ENCODE data around the gene CTH.
A peak's percentile ranks its signal among the peaks of the same experiment; 100 is the strongest.
"Not testable (repeated sequence)": the region's sequence is repeated elsewhere in the genome, so short reads cannot be mapped to it uniquely, and the experiment has no call there.

CTH gene

DNA sequence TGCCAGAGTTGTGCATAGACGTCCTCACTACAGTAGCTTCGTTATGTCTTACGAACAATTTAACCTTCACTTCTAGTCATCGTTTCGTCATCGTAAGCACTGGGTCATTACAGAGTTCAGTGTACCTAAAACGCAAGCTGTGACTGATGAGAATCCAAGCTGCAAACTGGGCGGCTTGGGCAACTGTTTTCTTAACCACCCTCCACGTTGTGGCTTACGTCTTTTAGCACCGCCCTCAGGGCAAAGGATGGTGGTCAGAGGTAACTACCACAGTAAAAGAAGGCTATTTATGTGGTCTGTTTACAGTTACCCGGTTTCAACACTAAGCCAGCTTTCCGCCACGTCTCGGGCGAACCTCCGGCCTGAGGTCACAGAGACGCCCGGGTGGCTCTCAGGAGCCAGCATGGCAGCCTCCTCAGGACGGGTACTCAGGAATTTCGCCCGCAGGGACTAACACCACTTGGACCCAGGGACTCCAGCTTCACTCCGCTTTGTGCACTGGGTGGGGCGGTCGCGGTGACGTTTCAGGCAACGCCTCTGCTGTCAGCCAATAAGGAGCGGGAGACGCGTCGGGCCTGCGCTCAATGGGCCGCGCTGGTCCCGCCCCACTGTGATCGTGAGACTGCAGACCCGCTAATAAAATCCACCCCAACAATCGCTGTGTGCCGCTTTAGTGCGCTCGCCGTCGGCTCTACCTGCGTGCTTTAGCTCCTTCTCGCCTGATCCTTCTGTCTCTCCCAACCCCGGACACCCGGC lies at the start of gene CTH:
CTH (plus strand) TSS at position 665 of the 756 bp plus-strand sequence. CDS start 148 bp downstream, outside the sequence.
- peak; percentile 91 for DNase-seq (ENCODE audit: low spot score)

DNA sequence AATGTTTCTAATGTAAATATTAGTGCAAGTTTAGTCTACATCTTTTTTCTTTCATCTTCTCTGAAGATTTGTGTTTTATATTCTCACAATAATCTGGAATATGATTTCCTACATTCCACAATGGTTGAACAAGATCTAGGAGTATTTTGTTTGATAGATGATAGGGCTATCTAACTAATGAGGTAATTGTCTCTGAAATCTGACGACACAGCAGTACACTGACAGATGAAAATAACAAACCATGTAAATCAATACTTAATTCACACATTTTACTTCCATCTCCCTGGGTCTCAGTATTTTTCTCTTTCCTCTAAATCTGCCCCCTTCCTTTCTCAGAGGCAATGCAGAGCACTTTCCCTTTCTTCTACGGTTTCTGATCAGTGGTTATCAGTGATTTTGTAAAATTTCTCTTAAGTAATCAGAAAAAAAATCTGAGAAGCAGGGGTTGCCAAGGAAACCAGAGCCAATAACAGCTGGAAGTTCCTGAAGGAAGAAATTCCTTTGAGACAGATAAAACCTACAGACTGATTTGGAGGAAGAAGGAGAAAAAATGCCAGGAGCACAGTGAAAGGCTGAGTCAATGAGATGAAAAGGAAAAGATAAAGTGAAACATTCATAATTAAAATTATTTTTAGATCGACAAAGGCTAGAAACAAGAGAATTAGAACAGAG lies 49.2 kb upstream of the CTH start:
- no peak for DNase-seq (ENCODE audit: low spot score)

DNA sequence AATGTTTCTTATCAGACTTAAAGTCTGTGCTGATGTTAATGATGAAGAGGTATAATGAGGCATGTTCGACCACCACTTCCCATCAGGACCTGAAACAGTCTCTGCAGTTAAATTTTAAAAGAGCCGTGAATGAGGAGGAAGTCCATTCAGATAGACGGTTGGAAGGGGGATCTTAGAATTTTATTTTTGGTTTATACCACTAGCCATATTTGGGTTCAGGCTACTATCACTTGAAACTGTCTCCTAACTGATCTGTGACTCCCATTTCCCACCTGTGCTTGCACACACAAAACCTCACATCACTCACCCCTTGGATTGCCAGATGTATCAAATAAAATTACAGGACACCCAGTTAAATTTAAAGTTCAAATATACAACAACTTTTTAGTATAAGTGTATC lies 46.6 kb upstream of the CTH start:
- no peak for DNase-seq (ENCODE audit: low spot score)

DNA sequence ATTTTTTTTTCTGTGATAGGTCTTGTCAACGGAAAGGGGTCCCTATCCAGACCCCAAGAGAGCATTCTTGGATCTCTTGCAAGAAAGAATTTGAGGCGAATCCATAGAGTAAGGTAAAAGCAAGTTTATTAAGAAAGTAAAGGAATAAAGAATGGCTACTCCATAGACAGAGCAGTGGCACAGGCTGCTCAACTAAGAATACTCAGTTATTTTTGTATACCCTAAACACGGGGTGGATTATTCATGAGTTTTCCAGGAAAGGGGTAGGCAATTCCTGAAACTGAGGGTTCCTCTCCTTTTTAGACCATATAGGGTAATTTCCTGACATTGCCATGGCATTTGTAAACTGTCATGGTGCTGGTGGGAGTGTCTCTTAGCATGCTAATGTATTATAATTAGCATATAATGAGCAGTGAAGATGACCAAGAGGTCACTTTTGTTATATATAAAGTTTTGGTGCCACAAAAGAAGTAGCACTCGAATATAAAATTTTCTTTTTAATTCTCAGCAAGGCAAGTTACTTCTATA lies 44.6 kb upstream of the CTH start:
- DNase-seq (ENCODE audit: low spot score) = not testable (repeated sequence)

DNA sequence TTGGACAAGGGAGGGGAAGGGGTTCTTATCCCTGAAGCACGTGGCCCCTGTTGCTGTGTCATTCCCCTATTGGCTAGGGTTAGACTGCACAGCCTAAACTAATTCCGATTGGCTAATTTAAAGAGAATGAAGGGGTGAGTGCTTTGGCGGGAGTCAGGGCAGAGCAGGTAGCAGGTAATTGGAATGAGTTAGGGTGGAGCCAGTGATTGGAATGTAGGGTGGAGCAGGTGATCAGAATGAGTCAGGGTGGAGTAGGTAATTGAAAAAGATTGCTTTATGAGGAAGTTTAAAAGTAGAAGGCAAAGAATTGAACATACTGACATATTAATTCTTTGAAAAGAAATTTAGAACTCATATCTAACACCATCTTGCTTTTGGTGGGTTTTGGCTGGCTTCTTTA lies 44.1 kb upstream of the CTH start:
- not testable (repeated sequence) for DNase-seq (ENCODE audit: low spot score)

DNA sequence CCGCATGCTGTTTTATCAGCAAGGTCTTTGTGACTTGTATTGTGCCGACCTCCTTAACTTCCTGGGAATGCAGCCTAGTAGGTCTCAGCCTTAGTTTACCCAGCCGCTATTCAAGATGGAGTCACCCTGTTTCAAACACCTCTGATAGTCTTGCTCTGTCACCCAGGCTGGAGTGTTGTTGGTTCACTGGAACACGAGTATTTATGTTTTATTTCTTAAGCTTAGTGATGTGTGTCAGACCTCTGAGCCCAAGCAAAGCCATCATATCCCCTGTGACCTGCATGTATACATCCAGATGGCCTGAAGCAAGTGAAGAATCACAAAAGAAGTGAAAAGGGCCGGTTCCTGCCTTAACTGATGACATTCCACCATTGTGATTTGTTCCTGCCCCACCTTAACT lies 43.7 kb upstream of the CTH start:
- DNase-seq (ENCODE audit: low spot score) = not testable (repeated sequence)

DNA sequence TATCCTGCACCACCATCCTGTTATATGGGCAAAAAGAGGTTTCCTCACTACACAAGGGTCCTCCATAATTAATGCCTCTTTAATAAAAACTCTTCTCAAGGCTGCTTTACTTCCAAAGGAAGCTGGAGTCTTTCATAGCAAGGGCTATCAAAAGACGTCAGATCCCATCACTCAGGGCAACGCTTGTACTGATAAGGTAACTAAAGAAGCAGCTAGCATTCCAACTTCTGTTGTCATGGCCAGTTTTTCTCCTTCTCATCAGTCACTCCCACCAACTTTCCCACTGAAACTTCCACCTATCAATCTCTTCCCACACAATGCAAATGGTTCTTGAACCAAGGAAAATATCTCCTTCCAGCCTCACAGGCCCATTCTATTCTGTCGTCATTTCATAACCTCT lies 39.5 kb upstream of the CTH start:
- not testable (repeated sequence) for DNase-seq (ENCODE audit: low spot score)

DNA sequence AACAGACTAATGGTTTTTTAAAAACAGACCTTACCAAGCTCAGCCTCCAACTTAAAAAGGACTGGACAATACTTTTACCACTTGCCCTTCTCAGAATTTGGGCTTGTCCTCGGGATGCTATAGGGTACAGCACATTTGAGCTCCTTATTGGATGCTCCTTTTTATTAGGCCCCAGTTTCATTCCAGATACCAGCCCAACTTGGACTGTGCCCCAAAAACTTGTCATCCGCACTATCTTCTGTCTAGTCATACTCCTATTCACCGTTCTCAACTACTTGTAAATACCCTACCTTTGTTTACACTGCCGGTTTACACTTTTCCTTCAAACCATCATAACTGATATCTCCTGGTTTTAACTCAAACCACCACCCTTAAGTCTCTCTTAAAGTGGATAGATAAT lies 38.6 kb upstream of the CTH start:
- DNase-seq (ENCODE audit: low spot score) = no peak

DNA sequence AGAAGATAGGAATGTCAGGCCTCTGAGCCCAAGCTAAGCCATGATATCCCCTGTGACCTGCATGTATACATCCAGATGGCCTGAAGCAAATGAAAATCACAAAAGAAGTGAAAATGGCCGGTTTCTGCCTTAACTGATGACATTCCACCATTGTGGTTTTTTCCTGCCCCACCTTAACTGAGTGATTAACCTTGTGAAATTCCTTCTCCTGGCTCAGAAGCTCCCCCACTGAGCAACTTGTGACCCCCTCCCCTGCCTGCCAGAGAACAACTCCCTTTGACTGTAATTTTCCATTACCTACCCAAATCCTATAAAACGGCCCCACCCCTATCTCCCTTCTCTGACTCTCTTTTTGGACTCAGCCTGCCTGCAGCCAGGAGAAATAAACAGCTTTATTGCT lies 37.5 kb upstream of the CTH start:
- not testable (repeated sequence) for DNase-seq (ENCODE audit: low spot score)

DNA sequence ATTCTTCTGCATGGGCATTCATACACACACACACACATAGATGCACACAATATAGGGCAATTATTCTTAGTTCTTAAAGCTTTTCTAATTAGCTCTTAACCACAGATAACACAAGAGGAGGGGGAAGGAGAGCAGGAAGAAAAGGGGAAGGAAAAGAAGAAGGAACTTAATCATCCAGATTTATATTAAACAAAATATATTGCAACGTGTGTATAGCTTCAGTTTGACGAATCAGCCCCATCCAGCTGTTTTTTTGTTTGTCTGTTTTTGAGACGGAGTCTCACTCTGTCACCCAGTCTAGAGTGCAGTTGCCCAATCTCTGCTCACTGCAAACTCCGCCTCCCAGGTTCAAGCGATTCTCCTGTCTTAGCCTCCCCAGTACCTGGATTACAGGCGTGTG lies 34.9 kb upstream of the CTH start:
- DNase-seq (ENCODE audit: low spot score) = no peak

DNA sequence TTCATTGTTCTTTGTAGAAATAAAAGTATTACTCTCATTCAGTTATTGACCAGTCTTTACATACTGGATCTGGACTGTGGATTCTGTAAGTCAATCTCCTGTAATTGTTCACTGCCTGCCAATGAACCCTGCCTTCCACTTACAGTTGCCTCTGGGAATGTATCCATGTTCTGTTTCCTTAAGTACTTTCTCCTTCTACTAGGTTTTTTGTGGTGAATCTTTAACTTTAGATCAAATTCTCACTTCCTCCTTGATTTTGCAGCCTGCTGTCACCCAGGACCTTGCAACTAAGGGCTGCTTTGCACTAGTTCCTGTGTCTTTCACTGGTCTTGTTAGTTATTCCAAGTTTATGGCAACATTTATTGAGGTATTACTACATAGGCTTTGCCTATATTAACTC lies 28.4 kb upstream of the CTH start:
- DNase-seq (ENCODE audit: low spot score) = no peak

DNA sequence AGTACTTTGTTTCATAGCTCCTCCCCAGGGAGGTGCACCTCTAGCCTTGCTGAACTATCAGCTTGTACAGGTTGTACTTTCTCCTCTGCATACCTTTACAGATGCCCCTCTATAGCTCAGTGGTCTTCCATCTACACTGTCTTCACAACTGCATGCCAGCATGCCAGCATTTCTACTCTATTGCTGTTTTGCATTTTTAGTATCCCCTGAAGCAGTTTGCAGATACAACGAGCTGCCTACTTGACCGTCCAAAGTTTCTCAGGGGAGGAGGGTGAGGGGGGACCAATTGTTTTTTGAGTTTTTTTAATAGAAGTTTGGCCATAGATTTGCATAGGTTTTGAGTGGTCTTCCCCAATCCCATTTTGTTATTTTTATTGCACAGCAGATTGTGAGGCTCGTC lies 27.6 kb upstream of the CTH start:
- DNase-seq (ENCODE audit: low spot score) = no peak

DNA sequence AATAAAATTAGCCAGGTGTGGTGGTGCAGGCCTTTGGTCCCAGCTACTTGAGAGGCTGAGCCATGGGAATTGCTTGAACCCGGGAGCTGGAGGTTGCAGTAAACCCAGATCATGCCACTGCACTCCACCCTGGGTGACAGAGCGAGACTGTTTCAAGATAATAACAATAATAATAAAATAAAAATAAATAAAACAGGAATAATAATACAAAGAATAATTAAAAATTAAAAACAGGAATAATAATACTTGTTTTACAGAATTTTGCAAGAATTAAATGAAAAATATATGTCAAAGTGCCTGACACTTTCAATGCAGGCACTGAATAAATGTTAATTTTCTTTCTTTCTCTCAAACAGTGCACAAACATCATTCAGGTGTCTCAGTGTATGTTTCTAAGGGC lies 26.5 kb upstream of the CTH start:
- no peak for DNase-seq (ENCODE audit: low spot score)

DNA sequence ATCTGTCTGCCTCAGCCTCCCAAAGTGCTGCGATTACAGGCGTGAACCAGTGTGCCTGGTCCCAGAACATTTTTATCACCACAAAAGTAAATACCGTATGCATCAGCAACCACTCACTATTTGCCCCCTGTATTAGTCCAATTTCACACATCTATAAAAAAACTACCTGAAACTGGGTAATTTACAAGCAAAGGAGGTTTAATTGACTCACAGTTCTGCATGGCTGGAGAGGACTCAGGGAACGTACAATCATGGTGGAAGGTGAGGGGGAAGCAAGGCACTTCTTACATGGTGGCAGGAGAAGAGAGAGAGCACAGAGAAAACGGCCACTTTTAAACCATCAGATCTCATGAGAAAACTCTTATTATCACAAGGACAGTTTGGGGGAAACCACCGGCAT lies 25.6 kb upstream of the CTH start:
- no peak for DNase-seq (ENCODE audit: low spot score)

DNA sequence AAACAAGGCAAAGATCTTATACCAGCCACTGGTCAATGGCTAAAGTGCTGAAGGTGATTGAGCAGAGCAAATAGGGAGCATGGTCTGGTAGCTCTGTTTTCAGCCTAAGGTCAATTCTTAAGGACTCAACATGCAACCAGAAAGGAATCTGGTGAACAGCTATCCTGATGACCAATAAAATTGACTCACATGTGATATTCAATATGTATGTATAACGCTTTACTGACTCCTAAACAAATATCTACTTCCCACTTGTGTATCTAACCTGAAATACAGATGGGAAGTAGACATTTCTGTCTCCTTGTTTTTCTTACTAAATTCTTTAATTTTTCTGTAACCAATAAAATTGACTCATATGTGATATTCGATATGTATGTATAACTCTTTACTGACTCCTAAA lies 24.9 kb upstream of the CTH start:
- DNase-seq (ENCODE audit: low spot score) = no peak

DNA sequence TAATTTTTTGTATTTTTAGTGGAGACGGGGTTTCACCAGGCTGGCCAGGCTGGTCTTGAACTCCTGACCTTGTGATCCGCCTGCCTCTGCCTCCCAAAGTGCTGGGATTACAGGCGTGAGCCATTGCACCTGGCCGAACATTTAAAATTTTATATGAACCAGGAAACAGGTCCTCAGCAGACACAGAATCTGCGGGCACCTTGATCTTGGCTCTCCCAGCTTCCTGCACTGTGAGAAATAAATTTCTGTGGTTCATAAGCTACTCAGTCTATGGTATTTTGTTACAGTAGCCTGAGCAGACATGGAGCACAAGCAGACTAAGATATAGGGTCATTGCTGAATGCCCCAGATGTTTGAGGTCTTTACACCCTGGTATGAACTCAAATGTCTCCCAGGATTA lies 23.6 kb upstream of the CTH start:
- no peak for DNase-seq (ENCODE audit: low spot score)

DNA sequence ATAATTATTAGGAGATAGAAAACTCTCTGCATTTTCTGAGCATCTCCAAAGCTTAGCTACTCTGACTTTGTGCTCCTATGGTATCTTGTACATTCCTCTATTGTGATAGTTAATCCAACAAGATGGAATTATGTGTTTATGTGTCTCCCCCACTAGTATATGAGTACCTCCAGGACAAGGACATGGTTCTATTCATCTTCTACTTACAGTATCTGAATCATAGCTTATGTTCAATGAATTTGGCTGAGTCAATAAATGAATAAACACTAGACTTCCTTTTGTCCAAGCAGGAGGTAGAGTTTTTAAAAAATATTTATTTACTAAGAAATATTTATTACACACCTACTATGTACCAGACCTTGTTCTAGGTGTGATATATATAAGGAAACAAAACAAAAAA lies 18.4 kb upstream of the CTH start:
- no peak for DNase-seq (ENCODE audit: low spot score)

DNA sequence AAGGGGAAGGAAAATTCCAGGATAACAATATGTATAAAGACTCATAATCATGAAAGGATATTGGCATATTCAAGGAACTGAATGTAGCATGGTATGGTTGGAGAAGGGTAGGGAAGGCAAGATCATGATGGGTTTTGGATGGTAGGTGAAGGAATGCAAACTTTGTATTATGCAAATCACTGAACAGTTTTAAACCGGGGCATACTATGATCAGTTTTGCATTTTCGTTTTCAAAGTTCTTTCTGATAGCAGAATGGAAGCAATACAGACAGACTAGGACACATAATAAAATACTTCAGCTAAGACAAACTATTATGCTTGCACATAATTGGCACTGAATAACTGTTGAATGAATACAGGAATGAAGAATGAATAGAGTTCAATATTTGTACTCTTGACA lies 14.5 kb upstream of the CTH start:
- no peak for DNase-seq (ENCODE audit: low spot score)

DNA sequence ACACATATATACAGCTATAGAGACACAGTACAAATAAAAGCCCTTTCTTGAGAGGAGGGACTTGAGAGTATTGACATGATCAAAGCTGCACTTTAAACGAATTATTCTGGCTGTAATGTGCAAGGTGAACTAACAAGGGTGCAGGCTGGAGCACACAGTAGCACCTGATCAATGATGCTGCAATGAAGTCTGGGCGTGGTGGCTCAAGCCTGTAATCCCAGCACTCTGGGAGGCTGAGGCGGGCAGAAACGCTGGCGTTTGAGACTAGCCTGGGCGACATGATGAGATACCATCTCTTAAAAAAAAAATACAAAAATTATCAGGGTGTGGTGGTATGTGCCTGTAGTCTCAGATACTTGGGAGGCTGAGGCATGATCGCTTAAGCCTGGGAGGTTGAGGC lies 14.1 kb upstream of the CTH start:
- no peak for DNase-seq (ENCODE audit: low spot score)

DNA sequence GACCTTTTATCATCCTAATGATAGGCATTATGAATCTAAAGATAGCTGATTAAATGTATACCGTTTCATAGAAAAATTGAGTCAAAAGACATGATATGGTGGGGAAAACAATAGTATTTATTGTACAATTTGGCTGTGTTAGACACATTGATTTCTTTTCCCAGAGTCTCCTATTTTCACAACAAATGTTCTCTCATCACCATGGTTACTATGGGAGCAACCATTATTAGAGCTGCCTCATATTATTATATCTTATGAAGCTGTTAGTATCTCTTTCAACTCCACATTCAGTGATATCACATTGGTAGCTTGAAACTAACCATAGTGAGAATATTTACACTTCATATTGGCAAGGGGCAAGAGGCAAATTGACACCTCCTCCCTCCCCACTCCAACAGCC lies 10.7 kb upstream of the CTH start:
- no peak for DNase-seq (ENCODE audit: low spot score)

DNA sequence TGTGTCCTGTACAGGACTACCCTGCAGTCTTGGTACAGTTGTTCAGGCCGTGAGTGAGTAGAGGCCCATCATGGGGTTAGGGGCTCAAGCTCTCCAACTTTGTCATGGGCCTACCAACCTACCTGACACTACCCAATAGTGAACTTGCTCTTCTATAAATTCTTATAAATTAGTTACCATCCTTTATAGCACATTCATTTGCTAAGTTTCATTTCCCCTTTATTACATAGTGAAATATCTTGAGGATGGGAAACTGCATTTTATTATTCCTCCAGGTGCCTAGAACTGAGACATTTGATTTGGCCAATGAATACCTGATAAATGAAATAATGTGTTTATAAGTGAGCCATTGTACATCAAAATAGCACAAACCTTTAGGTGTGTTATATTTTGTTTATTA lies 9.1 kb upstream of the CTH start:
- DNase-seq (ENCODE audit: low spot score) = no peak

DNA sequence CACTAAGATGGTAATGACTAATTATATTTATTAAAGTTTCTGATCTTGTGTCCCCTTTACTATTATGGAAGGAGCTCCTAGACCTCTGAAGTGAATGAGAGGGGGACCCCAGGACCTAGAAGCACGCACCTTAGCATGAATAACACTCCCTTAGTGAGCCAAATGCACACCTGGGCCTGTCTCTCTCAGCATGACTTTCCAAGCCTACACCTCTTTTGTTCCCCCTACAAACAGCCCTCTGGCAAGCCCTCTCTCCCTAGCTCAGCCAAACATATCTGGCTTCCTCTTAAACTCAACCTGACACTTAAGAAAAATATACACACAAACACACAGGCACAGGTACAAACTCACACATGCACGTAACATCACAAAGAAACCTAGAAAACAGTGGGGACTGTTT lies 7.3 kb upstream of the CTH start:
- no peak for DNase-seq (ENCODE audit: low spot score)

DNA sequence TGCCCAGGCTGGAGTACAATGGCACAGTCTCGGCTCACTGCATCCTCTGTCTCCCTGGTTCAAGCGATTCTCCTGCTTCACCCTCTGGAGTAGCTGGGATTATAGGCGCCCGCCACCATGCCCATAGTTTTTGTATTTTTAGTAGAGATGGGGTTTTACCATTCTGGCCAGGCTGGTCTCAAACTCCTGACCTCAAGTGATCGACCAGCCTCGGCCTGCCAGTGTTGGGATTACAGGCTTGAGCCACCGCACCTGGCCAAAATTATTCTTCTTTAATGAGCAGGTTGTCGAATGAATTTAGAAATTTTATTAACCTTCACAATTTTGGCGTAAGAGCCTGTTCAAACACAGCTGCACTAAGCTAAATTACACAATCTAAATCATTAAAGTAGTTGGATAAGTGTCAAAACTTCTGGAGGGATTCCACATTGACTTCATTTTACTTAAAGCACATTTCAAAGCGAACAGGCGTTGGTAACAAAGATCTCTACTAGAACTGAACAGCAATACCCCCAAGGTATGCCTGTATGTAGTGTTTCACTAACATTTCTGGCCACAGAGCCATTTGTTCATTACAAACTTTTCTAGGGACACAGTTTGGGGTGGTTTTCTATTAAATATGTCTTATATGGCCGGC lies 5.2 kb upstream of the CTH start:
- DNase-seq (ENCODE audit: low spot score) = no peak
